CD4-positive, alpha-beta T cell treated with Interleukin-10 for 1 hour (primary cell): ENCODE measurements around the gene SUN5.

Experiments
- DNase-seq: peaks from one replicate; pipeline ENCODE4 v3.0.0-alpha.2; 2020

SUN5 gene

DNA sequence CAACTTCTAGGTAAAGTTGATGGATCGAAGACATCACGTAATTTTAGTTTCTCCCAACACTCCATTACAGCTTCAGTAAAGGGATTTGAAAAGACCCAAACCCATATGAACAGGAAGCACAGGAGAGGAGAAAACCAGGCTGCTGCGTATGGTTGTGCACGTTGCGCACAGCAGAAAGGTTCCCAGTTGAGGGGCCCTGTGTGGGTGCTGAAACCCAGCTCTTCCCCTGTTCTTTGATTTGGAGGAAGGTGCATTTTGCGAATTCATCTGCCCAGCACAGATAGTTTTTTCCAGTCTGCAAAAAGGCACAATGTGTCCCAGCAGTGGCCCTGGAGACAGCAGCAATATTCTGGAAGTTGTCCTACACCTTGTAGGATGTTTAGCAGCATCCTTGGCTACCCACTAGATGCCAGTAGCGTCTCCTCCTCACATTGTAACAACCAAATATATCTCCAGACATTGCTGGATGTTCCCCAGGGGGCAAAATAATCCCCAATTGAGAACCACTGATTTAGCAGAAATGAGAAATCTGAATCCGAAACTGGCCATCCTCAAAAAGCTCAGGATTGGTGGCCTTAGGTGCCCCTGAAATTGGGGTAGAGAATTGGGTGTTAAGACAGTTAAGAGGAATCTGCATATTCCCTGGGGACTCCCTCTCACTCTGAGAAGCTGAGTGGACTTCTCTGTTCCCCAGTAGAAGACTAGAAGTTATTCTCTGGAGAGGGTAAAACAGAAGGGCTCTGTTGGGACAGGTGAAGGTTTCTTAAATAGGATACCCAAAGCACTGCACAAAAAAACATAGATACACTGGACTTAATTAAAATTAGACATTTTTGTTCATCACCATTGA is 12.2 kb downstream of the SUN5 start:
- DNase-seq, result no peak

DNA sequence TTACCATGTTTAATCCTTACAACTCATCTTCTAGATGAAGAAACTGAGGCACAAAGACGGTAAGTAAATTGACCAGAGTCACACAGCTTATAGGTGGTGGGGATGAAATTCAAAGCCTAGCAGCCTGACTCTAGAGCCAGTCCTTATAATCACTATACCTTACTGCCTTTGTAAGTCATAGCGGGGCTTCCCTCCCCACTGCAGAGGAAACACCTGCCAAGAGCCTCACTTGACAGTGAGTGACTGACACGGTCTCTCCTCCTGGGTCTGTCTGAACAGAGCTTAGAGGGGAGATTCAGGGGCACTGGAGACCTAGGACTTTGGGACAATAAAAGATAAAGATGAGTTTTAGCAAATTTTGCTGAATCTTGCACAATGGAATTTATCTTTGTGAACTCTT is 12.8 kb downstream of the SUN5 start:
- DNase-seq, result no peak

DNA sequence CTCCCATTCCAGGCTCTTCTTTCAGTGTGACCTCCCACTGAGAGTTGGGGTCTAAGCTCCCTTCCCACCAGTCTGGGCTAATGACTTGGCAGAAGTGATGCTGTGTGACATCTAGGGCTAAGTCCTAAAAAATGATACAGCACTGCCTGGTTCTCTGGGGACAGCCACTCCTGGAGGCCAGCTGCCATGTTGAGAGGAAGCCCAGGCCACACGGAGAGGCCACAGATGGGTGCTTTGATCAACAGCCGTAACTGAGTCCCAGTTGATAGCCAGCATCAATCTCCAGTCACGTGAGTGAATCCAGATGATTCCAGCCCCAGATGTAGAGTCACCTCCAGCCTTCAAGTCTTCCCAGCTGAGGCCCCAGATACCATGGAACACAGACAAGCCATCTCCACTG is 13.8 kb downstream of the SUN5 start:
- no peak for DNase-seq

DNA sequence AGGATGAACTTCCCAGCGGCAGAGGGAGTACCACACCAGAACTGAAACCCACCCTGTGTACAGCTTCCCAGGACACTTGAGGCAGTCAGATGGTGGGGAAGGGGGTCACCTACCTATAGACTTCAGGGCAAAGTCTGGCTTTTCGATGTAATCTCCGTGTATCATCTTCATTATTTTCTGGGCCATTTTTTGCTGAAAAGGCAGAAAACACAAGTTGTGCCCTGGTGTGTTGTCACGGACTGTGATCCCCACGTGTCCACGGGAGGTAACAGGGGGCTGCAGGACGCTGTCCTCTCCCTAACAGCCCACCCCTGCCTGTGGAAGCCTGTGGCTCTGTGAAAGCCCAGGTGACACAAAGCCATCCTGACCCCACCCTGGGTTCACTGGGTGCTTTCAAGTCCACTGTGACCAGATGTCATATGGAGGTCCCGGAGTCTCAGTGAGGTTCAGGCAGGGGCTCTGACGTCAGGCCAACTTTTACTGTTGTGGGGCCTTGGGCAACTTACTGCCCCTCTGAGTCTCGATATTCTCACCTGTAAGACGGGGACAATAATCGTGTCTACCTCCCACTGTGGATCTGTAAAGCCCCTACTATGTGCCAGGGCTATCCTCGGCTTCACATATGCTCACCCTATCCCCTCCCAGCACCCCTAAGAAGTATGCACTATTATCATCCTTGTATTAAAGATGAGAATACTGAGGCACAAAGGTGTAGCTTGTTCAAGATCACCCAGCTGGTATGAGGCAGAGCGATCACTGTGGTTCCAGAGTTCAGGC is 14.5 kb downstream of the SUN5 start:
- DNase-seq, result no peak

DNA sequence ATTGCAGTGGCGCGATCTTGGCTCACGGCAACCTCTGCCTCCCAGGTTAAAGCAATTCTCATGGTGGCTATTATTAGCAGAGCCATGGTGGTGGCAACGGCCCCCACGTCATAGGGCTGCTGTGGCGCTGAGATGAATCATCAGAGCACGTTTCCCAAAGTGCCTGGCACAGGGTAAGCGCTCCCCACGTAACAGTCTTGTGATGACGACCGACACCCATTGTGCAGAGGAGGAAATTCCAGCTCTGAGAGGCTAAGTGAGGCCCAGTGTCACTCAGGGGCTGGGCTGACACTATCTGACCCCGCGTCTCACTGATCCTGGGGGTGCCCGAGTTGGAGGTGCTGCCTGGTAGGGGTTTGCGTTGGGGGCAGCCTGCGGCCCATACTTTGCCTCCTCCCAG is 16.2 kb downstream of the SUN5 start:
- no peak for DNase-seq

DNA sequence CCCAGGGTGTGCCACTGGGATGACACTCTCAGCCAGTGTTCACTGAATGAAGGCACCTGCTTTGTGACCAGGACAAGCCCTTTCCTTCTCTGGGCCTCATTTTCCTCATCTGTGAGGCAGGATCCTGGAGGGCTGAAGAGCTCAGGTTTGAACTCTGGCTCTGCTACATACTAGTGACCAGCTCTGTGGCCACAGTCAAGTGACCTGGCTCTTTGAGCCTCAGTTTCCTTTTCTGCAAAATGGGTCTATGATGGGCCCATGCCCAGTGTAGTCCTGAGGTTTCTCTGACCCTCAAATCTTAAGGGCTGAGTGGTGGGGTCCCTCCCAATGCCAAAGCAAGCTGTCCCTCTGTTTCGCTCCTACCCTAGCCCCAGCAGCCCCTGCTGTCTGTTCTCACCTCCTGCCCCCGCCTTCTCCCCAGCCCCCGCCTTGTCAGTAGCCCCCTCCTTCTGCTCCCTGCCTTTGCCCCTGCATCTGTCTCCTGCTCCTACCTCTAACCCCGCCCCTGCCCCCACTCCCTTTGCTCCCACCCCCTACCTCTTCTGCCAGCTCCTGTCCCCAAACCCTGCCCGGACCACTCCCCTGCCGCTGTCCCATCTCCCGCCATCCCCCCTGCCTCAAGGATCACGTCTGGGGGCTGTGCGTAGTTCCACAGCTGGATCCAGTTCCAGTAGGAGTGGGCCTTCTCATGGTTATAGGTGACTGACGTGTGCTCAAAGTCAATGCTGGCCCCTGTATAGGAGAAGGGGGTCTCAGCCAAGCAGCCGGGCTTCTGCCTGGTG is 17.0 kb downstream of the SUN5 start:
- no peak for DNase-seq

DNA sequence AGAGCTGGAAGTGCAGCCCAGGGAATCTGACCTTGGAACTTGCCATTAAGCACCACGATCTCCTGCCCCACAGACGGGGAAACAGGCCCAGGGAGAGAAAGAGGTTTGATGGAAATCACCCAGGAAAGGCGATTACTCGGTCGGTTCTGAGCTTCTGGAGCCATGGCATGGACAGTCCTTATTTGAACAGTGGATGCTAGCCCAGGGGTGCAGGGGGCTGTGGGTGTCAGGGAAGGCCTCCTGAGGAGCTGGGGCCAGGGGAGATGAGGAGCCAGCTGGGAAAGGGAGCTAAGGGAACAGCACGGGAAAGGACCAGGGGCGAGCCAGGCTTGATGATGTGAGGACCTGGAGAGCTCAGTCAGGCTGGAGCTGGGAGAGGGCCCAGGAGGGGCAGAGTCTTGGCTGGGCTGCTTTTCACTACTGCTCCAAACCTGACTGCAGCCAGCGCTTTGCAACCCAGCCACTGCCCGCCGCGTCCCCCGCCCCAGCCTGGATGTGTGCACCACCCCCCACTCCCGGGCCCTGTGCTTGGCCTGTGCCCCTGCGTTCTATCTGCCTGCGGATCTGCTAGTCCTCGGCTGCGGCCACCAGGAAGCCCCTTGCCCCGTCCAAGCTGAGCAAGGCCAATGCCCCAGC is 17.8 kb downstream of the SUN5 start:
- DNase-seq, result no peak

DNA sequence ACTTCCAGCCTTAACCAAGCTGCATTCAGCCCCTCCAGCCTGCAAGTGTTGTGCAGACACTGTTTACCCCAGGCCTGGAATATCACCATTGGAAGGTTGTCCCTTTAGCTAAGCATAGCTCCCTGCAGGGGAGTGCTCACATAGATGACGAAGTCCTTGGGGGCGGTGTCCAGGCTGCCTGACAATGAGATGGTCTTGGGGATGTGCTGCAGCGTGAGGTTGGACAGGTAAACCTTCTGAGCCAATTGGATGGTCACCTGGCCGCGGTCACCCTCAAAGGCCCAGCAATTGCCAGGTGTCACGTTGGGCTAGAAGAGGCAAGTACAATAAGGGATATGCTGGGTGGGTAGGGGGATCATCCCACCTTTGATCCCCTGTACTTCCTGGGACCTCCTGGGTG is 18.6 kb downstream of the SUN5 start:
- DNase-seq, result no peak

DNA sequence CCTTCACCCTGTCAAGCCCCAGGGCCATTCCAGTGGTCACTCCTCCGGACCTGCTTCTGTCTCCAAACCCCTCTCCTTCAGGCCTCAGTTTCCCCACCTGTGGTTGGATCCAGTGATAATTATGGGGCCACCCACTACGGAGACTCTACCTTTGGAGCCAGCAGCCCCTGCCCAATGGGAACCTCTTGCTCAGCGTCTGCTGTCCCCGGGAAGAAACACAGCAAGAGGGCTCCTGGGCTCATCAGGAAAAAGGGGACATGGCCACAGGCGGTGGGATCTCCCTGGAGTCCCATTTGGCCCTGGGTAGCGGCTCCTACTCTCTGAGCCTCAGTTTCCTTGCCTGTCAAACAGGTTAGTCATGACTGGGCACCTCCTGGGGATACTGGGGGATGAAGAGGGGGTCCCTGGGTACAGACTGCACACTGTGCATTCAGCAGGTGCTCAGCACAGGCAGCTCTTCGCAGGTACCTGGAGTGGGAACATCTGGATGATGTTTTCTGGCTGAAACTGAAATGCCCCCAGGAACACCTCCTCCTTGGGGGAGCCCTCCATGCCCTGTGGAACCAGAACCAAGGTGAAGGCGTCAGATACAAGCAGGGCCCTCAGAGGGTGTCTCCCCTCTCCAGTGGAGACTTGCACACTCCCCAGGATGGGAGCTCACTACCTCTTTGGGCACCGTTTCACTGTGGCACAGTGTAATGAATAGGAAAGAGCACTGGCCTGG is 19.4 kb downstream of the SUN5 start:
- no peak for DNase-seq

DNA sequence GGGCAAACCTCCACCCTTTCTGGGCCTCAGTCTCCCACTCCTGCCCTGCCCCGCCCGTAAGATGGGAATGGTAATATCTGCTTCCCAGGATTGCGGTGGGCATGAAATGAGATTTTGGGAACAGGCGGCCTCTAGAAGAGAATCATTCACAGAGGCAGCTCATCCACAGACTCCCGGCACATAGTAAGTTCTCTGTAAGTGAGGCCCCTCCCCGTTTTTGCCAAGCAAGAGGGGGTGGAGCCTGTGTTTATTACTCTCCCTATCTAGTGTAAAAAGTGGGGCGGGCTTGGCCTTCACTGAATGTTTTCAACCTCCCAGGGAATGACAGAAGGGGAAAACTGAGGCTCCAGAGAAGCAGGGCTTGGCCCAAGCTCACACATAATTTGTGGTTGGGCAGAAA is 20.0 kb downstream of the SUN5 start:
- no peak for DNase-seq

DNA sequence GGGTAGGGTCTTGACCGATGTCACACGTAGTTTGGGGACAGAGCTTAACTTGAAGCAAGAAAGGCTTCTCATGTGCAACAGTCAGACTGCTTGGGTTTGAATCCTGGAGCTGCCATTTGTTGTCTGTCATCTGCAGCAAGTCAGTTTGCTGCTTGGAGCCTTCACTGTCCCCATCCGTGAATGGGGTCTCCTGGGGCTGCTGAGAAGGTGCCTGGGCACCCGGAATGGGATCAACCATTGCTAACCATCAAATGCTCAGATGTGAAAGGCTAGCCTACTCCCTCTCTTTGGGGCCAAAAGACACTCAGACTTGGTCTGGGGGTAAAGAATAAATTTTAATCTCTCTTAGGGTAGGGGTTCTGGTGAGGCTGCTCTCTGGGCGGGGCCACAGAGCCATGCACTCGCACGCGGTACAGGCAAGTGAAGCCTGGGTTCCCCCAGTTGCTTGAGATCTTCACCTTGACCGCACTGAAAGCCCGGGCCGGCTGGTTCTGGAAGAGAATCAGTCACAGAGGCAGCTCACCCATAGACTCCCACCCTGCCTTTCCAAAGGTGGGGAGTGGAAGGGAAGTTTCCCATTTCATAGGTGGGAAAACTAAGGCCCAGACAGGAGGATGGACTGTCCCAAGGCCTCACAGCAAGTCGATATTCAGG is 20.6 kb downstream of the SUN5 start:
- no peak for DNase-seq

DNA sequence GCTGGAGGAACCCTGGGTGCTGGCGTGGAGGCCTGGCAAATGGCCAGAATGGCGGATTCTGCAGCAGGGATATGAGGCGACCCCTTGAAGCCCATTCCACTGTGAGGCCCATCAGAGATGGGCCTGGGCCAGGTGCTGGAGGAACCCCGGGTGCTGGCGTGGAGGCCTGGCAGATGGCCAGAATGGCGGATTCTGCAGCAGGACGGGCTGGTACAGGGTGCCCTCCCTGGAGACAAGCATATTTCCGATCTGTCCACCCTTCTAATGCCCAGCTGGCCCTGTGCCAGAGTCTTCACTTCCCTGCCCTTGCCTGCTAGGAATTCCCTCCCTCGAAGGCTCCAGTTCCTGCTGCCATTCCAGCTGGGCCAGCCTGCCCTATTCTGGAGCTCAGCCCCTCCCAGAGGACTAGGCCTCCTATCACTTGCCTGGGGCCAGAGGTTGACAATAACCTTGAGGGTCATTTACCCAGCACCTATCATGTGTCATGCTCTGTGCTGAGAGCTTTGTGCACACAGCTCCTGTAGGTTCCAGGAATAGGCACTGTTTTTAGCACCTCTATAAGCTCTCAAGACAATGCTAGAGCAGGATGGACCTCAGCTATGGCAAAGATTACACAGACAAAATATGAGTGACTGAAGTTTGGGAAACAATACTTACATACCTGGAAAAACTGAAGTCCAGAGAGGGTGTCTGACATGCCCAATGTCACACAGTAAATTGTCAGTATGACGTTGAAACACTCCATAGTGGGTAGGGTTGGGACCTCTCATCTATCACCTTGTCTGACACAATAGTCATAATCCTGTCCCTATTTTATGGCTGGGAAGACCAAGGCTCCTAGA is 21.4 kb downstream of the SUN5 start:
- no peak for DNase-seq

DNA sequence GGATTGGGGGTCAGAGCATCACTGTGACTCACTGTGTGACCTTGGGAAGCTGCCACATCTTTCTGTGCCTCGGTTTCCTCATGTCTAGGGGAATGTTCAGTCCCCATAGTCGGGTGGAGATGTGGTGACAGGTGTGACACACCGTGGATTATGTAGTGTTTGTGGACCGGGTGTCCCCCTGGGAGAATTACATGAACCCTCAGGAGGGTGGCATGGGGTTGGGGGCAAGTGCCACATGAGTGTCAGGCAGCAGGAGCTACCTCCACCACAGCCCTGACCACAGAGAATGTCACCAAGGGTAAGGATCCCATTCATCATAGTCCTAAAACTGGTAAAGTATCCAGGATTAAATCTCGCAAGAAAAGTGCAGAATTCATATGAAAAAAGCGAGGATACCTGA is 23.2 kb downstream of the SUN5 start:
- no peak for DNase-seq

DNA sequence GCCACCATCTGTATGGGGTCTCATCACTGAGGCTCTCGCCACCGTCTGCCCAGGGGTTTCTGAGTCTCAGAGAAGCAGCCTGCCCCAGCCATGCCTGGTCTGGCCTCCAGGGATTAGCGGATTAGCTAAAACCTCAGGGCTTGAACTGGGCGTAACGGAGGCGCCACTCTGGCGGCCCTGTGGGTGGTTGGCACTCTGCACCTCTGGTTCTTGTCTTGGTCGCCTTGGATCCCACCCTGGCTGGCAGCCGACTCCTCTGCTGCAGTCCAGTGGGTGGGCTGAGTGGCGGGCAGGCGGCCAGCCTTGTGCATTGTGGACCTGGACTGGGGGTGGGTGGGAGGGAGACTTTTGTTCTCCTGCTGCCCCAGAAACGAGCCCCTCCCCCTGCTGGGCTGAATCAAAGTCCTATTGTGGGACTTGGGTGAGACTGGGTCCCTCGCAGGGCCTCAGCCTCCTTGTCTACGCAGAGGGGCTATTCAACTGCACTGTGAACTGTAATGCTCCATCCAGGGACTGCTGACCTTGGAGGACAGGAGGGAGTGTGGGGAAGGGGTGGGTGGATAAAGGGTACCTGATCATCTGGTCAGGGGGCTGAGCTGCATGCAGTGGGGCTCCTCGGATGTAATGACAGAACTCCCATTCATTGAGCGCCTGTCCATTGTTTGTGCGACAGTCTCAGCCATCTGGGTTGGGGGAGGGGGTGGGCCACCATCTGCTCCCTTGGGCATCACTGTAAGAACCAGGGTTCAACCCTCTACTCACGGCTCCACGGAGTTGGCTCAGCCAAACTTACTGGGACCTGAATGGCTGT is 23.9 kb downstream of the SUN5 start:
- DNase-seq, result no peak

DNA sequence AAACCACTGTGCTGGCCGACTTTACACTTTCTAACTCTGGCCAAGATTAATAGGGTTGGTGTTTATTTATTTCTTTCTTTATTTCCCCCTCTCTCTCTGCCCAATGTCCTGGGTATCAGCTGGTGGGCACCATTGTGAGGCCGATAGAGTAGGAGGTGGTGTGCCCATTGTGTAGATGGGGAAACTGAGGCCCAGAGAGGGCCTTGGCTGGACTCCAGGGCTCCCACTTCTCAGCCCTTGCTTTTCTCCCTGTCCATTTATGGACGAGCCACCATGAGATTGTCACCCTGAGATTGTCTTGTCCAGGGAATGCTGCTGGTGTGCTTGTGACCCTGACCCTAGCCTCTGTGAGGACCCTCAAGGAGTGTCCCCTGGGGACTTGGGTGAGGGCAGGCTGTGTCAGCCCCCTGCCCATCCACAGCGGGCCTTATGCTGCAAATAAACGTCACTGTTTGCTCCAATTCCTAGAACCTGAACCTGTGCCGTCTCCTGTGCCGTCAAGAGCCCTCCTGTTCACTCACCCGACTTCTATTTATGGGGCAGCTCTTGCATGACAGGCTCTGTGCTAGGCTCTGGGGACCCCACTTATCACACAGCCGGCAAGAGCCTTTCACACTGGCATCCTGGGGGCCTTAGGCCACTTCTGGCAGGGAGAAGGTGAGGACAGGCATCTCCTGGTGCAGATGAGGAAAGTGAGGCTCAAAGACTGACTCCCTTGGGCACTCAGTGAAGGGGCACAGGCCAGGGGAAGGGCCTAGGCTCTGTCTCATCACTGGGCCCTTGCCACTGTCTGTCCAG is 24.8 kb downstream of the SUN5 start:
- DNase-seq, result no peak

DNA sequence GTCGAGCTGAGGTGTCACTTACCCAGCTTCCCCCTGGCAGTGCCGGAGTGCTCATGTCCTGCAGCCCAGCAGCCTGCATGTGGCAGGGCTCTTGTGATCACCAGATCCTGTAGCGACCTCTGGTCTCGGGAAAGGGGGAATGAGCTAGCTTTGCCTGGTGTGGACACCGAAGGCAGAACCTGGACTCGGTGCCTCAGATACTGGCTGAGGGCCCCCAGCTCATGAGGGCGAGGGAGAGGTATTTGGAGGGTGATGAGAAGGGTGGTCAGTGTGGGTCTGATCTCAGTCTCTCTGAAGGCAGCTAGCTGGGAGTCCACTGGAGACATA is 26.3 kb downstream of the SUN5 start:
- DNase-seq, result no peak

DNA sequence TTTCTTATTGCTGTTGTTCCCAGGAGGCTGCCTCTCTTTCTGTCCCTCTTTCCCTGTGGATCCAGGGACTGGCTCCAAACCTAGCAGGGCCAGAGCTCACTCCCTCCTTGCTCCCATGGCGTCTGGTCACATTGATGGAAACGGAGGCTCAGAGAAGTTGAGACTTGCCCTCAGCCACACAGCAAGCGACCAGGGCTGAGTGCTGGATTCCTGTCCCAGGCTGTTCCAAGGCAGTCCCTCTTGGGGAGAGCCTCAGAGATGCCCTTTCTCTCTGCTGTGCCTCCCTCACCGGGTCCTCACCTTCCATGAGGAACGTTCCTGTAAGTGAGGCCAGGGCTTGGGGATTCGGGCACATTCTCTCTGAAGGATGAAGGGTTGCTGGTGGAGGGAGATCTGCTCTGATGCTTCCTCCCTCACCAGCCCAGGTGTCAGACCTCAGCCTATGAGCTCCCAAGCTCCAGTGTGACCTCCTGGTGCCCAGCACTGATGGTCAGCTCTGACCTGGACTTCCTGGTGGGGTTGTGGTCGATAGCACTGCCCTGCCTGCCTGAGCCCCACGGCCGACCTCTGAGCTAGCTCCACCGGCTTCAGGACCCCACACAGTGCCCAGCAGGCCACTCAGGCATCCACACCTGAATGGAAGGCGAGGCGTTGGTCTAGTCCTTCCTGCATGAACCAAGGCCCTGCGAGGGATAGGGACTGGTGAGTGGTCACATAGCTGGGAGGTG is 26.8 kb downstream of the SUN5 start:
- DNase-seq, result no peak

DNA sequence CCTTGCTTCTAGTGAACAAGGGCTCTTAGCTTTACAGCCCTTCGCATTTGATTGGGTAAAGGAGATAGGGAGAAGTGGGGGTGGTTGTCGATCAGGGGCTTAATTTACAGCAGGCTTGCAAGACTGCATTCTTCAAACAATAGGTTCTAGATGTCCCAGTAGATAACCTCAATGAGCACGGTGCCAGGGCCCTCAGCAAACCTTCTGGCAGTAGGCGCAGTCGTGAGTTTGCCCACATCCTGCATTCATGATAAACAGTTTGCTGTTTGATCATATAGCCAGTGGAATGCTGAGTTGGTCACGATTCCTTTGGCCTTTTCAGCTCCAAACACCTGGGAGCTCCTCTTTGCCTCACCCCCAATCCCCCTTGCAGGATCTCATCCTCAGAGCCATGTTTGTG is 27.5 kb downstream of the SUN5 start:
- peak; percentile 17 for DNase-seq
